ENCODE measurements around the gene RAB21.
"Not testable (repeated sequence)": the region's sequence is repeated elsewhere in the genome, so short reads cannot be mapped to it uniquely, and the experiment has no call there.

Gene RAB21

DNA sequence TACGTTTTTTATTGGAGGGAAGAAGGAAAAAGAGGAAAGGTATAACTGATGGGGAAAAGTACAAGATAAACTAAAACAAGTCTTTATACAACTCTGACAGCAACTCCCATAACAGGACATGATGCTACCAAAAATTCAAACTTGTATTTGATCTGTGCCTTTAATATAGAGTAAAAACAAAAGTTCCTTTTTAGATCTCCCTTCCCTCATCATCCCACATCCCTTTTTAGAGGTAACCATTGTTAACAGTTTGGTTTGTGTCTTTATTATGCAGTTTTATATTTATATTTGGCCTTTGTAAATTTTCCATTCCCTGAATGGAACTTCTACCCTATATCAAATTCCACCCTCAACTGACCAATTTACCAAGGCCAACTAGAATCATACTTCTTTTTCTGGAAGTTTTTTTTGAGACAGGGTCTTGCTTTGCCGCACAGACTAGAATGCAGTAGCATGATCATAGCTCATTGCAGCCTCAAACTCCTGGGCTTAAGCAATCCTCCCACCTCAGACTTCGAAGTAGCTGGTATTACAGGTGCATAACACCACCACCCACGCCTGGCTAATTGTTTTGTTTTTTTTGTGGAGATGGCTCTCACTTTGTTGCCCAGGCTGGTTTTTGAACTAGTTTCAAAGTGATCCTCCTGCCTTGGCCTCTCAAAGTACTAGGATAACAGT, 36.9 kb downstream of the RAB21 start:
- Histone ChIP-seq H3K27me3 (ENCODE audit: control insufficient read depth in 2 of 2, insufficient read depth in 2 of 2, low read length in 2 of 2) (no peaks in the 10 kb centered on the region), H3K4me3 (ENCODE audit: low read length in 2 of 2) (no peak overlapping the region), H3K9ac (ENCODE audit: low read depth in 1 of 2, low read length in 2 of 2) (no peak overlapping the region), H3K4me1 (ENCODE audit: control insufficient read depth in 2 of 2, insufficient read depth in 2 of 2, low read length in 2 of 2) (no peaks in the 10 kb centered on the region), H3K9me3 (ENCODE audit: control insufficient read depth in 2 of 2, low read length in 2 of 2) (no peaks in the 10 kb centered on the region), H3K36me3 (ENCODE audit: control insufficient read depth in 2 of 2, insufficient read depth in 2 of 2, low read length in 2 of 2) (peaks cover 3% of the 10 kb centered on the region in 2 donors), H3K27ac (ENCODE audit: low read depth in 2 of 2, low read length in 2 of 2) (no peak overlapping the region)

DNA sequence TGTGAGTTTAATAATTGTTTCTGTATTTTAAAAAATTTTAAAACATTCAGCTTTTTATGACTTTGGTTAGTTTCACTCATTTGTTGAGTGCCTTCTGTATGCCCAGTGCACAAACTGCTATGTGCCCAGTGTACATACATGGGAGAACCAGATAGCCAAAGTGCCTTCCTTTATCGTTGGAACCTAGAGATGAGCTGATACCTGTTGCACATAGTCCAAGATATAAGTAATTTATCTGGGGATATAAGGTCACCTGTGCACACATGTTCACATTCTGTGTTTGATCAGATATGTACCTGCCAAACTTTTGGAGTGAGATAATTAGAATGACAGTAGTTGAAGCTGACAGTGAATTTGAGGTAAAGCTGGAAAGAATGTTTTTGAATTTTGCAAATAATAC, 37.9 kb downstream of the RAB21 start:
- no peaks in the 10 kb centered on the region for H3K9me3 ChIP-seq (ENCODE audit: control insufficient read depth in 2 of 2, low read length in 2 of 2)
- H3K27ac ChIP-seq (ENCODE audit: low read depth in 2 of 2, low read length in 2 of 2), result no peak overlapping the region
- H3K4me1 ChIP-seq (ENCODE audit: control insufficient read depth in 2 of 2, insufficient read depth in 2 of 2, low read length in 2 of 2), result no peaks in the 10 kb centered on the region
- no peak overlapping the region for H3K4me3 ChIP-seq (ENCODE audit: low read length in 2 of 2)
- no peak overlapping the region for H3K9ac ChIP-seq (ENCODE audit: low read depth in 1 of 2, low read length in 2 of 2)
- no peaks in the 10 kb centered on the region for H3K36me3 ChIP-seq (ENCODE audit: control insufficient read depth in 2 of 2, insufficient read depth in 2 of 2, low read length in 2 of 2)
- no peaks in the 10 kb centered on the region for H3K27me3 ChIP-seq (ENCODE audit: control insufficient read depth in 2 of 2, insufficient read depth in 2 of 2, low read length in 2 of 2)

DNA sequence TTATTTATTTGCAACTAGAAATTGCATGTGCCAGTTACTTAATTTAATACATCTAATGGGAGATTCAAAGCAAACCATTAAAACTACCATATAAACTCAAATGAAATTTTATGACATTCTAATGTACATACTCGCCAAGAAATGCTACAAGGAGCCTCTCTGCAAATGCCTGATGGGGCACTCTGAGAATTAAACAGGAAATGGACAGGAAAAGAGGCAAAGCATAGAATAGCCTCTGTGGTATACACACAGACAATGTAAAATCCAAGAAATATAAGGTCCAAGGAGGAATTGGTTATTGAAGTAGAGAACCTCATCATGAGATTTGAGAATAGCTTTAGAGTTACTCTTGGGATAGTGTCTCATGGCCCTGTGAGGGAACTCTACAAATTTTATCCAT, 41.2 kb downstream of the RAB21 start:
- no peak overlapping the region for H3K9ac ChIP-seq (ENCODE audit: low read depth in 1 of 2, low read length in 2 of 2)
- no peaks in the 10 kb centered on the region for H3K9me3 ChIP-seq (ENCODE audit: control insufficient read depth in 2 of 2, low read length in 2 of 2)
- no peak overlapping the region for H3K27ac ChIP-seq (ENCODE audit: low read depth in 2 of 2, low read length in 2 of 2)

DNA sequence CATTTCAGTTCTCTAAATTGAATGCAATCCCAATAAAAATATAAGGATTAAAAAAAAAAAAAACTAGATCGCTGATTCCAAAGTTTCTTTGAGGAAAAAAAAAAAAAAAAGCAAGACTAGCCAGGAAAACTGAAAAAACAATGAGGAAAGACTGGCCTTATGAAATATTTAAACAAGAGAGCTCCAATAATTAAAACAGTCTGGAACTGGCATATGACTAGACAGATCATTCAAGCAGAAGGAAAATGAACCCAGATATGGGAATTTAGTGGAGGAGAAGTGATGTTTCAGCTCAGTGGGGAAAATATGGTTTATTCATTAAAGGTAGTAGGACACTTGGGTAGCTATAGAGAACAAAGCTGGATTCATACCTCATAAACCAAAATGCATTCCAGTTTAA, 42.9 kb downstream of the RAB21 start:
- H3K27ac ChIP-seq (ENCODE audit: low read depth in 2 of 2, low read length in 2 of 2), result no peak overlapping the region
- no peaks in the 10 kb centered on the region for H3K27me3 ChIP-seq (ENCODE audit: control insufficient read depth in 2 of 2, insufficient read depth in 2 of 2, low read length in 2 of 2)
- H3K9me3 ChIP-seq (ENCODE audit: control insufficient read depth in 2 of 2, low read length in 2 of 2), result no peaks in the 10 kb centered on the region
- H3K36me3 ChIP-seq (ENCODE audit: control insufficient read depth in 2 of 2, insufficient read depth in 2 of 2, low read length in 2 of 2), result no peaks in the 10 kb centered on the region
- no peak overlapping the region for H3K9ac ChIP-seq (ENCODE audit: low read depth in 1 of 2, low read length in 2 of 2)
- no peak overlapping the region for H3K4me3 ChIP-seq (ENCODE audit: low read length in 2 of 2)
- H3K4me1 ChIP-seq (ENCODE audit: control insufficient read depth in 2 of 2, insufficient read depth in 2 of 2, low read length in 2 of 2), result no peaks in the 10 kb centered on the region

More for the DNA sequence above, 41.2 kb downstream of the RAB21 start:
- Histone ChIP-seq H3K27me3 (ENCODE audit: control insufficient read depth in 2 of 2, insufficient read depth in 2 of 2, low read length in 2 of 2) (no peaks in the 10 kb centered on the region), H3K4me1 (ENCODE audit: control insufficient read depth in 2 of 2, insufficient read depth in 2 of 2, low read length in 2 of 2) (no peaks in the 10 kb centered on the region), H3K36me3 (ENCODE audit: control insufficient read depth in 2 of 2, insufficient read depth in 2 of 2, low read length in 2 of 2) (no peaks in the 10 kb centered on the region), H3K4me3 (ENCODE audit: low read length in 2 of 2) (no peak overlapping the region)

DNA sequence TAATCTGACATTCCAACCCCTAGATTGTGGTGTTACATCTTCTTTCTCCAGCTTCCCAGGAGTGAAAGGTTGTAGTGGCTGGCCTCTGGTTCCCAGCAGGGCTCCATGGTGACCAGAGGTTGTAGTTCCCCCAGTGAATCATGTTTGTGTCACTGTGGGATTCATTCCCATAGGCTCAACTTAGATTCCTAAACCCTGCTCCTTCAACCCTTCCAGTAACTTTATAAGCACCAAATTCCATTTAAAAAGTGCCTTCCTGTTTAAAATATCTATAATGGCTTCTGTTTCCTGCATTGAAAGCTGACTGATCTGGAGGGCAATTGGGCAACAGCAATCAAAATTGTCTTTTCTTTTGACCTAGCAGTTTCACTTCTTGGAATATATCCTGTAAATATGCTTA, 44.4 kb downstream of the RAB21 start:
- Histone ChIP-seq H3K27ac (ENCODE audit: low read depth in 2 of 2, low read length in 2 of 2) (no peak overlapping the region), H3K27me3 (ENCODE audit: control insufficient read depth in 2 of 2, insufficient read depth in 2 of 2, low read length in 2 of 2) (no peaks in the 10 kb centered on the region), H3K4me1 (ENCODE audit: control insufficient read depth in 2 of 2, insufficient read depth in 2 of 2, low read length in 2 of 2) (no peaks in the 10 kb centered on the region), H3K36me3 (ENCODE audit: control insufficient read depth in 2 of 2, insufficient read depth in 2 of 2, low read length in 2 of 2) (no peaks in the 10 kb centered on the region), H3K9ac (ENCODE audit: low read depth in 1 of 2, low read length in 2 of 2) (no peak overlapping the region), H3K4me3 (ENCODE audit: low read length in 2 of 2) (no peak overlapping the region), H3K9me3 (ENCODE audit: control insufficient read depth in 2 of 2, low read length in 2 of 2) (no peaks in the 10 kb centered on the region)

DNA sequence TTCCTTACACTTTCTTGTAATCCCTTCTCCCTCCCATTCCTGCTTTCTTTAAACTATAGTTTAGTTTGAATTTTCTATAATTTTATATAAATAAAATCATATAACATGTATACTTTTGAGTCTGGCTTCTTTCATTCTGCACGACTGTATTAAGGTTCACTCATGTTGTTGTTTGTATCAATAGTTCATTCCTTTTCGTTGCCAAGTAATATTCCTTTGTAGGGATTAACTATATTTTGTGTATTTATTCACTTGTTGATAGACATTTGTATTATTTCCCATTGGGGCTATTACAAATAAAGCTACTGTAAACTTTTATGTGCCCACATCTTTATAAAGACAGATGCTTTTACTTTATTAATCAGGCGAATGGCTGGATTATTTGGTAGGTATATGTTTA, 45.5 kb downstream of the RAB21 start:
- Histone ChIP-seq H3K9me3 (ENCODE audit: control insufficient read depth in 2 of 2, low read length in 2 of 2) (no peaks in the 10 kb centered on the region), H3K9ac (ENCODE audit: low read depth in 1 of 2, low read length in 2 of 2) (no peak overlapping the region), H3K27me3 (ENCODE audit: control insufficient read depth in 2 of 2, insufficient read depth in 2 of 2, low read length in 2 of 2) (no peaks in the 10 kb centered on the region), H3K4me1 (ENCODE audit: control insufficient read depth in 2 of 2, insufficient read depth in 2 of 2, low read length in 2 of 2) (no peaks in the 10 kb centered on the region), H3K36me3 (ENCODE audit: control insufficient read depth in 2 of 2, insufficient read depth in 2 of 2, low read length in 2 of 2) (no peaks in the 10 kb centered on the region), H3K27ac (ENCODE audit: low read depth in 2 of 2, low read length in 2 of 2) (no peak overlapping the region), H3K4me3 (ENCODE audit: low read length in 2 of 2) (no peak overlapping the region)

DNA sequence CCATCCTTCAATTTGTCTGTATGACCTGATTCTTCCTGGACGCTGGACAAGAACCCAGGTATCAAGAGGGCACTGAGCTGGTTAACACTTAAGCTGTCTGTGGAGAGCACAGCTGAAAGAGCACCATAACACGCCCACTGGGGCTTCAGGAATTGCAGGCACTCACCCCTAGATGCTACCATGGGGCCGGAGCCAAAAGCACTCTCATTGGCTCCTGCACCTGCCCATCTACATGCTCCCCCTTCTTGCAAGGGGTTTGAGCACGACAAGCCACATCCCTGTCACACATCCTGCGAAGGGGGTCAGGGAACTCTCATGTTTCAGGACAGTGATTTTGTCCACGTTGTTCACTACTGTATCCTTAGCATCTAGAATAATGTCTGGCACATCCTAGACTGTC, 49.8 kb downstream of the RAB21 start:
- Histone ChIP-seq H3K27ac (ENCODE audit: low read depth in 2 of 2, low read length in 2 of 2) (no peak overlapping the region), H3K9me3 (ENCODE audit: control insufficient read depth in 2 of 2, low read length in 2 of 2) (no peaks in the 10 kb centered on the region), H3K4me1 (ENCODE audit: control insufficient read depth in 2 of 2, insufficient read depth in 2 of 2, low read length in 2 of 2) (no peaks in the 10 kb centered on the region), H3K36me3 (ENCODE audit: control insufficient read depth in 2 of 2, insufficient read depth in 2 of 2, low read length in 2 of 2) (no peaks in the 10 kb centered on the region), H3K27me3 (ENCODE audit: control insufficient read depth in 2 of 2, insufficient read depth in 2 of 2, low read length in 2 of 2) (no peaks in the 10 kb centered on the region), H3K4me3 (ENCODE audit: low read length in 2 of 2) (no peak overlapping the region), H3K9ac (ENCODE audit: low read depth in 1 of 2, low read length in 2 of 2) (no peak overlapping the region)

DNA sequence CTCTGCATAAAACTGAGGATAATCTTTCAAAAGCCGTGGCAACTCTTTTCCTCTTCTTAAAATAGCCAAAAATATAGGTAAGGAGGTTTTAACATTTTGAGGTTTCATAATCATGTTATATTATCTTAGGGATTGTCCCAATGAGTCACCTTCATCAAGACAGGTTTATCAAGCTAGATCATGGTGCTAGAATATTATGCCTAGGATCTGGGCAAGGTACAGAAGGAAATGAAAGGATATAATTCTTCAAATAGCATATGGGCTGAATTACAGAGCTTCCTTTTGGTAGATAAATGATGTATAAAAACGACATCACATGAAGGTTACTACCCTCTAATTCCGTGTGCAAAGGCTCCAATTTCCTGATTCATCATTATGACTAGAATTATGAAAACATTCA, 56.3 kb downstream of the RAB21 start:
- Histone ChIP-seq H3K9me3 (ENCODE audit: control insufficient read depth in 2 of 2, low read length in 2 of 2) (no peaks in the 10 kb centered on the region), H3K4me1 (ENCODE audit: control insufficient read depth in 2 of 2, insufficient read depth in 2 of 2, low read length in 2 of 2) (no peaks in the 10 kb centered on the region), H3K4me3 (ENCODE audit: low read length in 2 of 2) (no peak overlapping the region), H3K27ac (ENCODE audit: low read depth in 2 of 2, low read length in 2 of 2) (no peak overlapping the region), H3K36me3 (ENCODE audit: control insufficient read depth in 2 of 2, insufficient read depth in 2 of 2, low read length in 2 of 2) (no peaks in the 10 kb centered on the region), H3K27me3 (ENCODE audit: control insufficient read depth in 2 of 2, insufficient read depth in 2 of 2, low read length in 2 of 2) (no peaks in the 10 kb centered on the region), H3K9ac (ENCODE audit: low read depth in 1 of 2, low read length in 2 of 2) (no peak overlapping the region)

DNA sequence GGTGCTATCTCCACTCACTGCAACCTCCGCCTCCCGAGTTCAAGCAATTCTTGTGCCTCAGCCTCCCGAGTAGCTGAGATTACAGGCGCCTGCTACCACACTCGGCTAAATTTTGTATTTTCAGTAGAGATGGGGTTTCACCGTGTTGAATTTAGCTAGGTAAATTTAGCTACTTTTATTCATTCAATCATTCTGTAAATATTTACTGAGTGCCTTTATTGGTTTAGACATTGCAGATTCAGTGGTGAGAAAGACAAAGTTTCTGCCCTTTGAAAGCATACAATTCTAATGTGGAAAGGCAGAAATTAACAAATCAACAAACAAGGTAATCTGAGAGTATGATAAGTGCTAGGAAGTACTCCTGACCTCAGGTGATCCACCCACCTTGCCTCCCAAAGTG, 60.6 kb downstream of the RAB21 start:
- H3K4me1 ChIP-seq (ENCODE audit: control insufficient read depth in 2 of 2, insufficient read depth in 2 of 2, low read length in 2 of 2); H3K9ac ChIP-seq (ENCODE audit: low read depth in 1 of 2, low read length in 2 of 2); H3K4me3 ChIP-seq (ENCODE audit: low read length in 2 of 2); H3K36me3 ChIP-seq (ENCODE audit: control insufficient read depth in 2 of 2, insufficient read depth in 2 of 2, low read length in 2 of 2); H3K27ac ChIP-seq (ENCODE audit: low read depth in 2 of 2, low read length in 2 of 2); H3K27me3 ChIP-seq (ENCODE audit: control insufficient read depth in 2 of 2, insufficient read depth in 2 of 2, low read length in 2 of 2); H3K9me3 ChIP-seq (ENCODE audit: control insufficient read depth in 2 of 2, low read length in 2 of 2): not testable (repeated sequence)

DNA sequence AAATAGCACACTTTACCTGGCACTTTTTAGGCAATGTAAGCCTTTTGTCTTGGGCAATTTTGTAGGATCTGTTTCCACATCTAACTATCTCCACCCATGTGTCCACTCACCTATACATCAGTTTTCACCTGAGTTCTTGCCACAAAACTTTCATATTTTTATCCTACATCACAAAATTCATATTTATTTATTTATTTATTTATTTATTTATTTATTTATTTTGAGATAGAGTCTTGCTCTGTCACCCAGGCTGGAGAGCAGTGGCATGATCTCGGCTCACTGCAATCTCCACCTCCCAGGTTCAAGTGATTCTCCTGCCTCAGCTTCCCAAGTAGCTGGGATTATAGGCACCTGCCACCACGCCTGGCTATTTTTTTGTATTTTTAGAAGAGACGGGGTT, 67.4 kb downstream of the RAB21 start:
- H3K9ac ChIP-seq (ENCODE audit: low read depth in 1 of 2, low read length in 2 of 2); H3K4me1 ChIP-seq (ENCODE audit: control insufficient read depth in 2 of 2, insufficient read depth in 2 of 2, low read length in 2 of 2); H3K4me3 ChIP-seq (ENCODE audit: low read length in 2 of 2); H3K9me3 ChIP-seq (ENCODE audit: control insufficient read depth in 2 of 2, low read length in 2 of 2); H3K27ac ChIP-seq (ENCODE audit: low read depth in 2 of 2, low read length in 2 of 2); H3K27me3 ChIP-seq (ENCODE audit: control insufficient read depth in 2 of 2, insufficient read depth in 2 of 2, low read length in 2 of 2); H3K36me3 ChIP-seq (ENCODE audit: control insufficient read depth in 2 of 2, insufficient read depth in 2 of 2, low read length in 2 of 2): not testable (repeated sequence)

DNA sequence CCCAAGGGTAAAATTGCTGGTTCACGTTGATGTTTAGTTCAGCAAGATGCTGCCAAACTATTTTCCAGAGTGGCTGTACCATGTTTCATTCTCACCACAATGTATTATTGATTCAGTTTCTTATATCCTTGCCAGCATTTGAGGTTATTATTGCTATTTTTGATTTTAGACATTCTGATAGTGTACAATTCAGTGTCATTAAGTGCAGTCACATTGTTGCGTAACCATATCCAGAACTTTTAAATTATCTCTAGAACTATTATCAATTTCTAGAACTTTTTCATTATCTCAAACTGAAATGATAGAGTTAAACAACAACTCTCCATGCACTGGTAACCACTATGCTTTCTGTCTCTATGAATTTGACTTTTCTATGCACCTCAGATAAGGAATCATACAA, 74.2 kb downstream of the RAB21 start:
- no peaks in the 10 kb centered on the region for H3K4me1 ChIP-seq (ENCODE audit: control insufficient read depth in 2 of 2, insufficient read depth in 2 of 2, low read length in 2 of 2)
- H3K27ac ChIP-seq (ENCODE audit: low read depth in 2 of 2, low read length in 2 of 2), result no peak overlapping the region
- no peaks in the 10 kb centered on the region for H3K27me3 ChIP-seq (ENCODE audit: control insufficient read depth in 2 of 2, insufficient read depth in 2 of 2, low read length in 2 of 2)
- H3K9me3 ChIP-seq (ENCODE audit: control insufficient read depth in 2 of 2, low read length in 2 of 2), result no peaks in the 10 kb centered on the region
- no peak overlapping the region for H3K4me3 ChIP-seq (ENCODE audit: low read length in 2 of 2)
- H3K36me3 ChIP-seq (ENCODE audit: control insufficient read depth in 2 of 2, insufficient read depth in 2 of 2, low read length in 2 of 2), result no peaks in the 10 kb centered on the region
- no peak overlapping the region for H3K9ac ChIP-seq (ENCODE audit: low read depth in 1 of 2, low read length in 2 of 2)

Data from mucosa of rectum (tissue), 2 donors.